NCI-H1417 (cell line): Measurements from ENCODE around the gene SCIN.
"Not testable (repeated sequence)": the region's sequence is repeated elsewhere in the genome, so short reads cannot be mapped to it uniquely, and the experiment has no call there.

Source experiments
- DNase-seq, 3 experiments: peaks; one replicate each; lab custom pipeline; 2025; lab: John Stamatoyannopoulos, UW

Gene SCIN

DNA sequence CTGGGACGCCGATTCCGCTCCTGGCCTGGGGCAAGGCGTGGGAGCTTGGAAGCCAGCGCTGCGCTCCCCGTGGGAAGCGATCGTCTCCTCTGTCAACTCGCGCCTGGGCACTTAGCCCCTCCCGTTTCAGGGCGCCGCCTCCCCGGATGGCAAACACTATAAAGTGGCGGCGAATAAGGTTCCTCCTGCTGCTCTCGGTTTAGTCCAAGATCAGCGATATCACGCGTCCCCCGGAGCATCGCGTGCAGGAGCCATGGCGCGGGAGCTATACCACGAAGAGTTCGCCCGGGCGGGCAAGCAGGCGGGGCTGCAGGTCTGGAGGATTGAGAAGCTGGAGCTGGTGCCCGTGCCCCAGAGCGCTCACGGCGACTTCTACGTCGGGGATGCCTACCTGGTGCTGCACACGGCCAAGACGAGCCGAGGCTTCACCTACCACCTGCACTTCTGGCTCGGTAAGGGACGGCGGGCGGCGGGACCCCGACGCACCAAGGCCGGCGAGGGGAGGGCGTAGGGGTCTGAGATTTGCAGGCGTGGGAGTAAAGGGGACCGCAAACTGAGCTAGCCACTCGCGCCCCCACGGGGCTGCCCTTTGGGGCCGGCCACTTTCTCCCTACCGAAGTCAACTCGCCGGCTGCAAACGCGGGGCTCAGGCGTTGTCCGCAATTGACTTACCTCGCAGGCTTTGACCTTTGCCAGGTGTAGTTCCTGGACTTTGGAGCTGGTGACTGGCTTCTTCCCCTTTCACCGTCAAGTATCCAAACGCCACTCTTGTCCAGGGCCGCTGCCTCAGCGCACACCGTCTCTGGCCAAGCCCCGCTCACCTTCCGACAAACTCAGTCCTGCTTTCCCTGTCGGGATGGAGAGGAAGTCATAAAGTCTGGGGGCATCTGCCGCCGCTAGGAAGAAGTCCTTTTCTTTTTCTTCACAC is at the start of gene SCIN:
Gene SCIN, plus strand, starts transcription at position 187 of the 928 bp plus-strand sequence. Its CDS starts 67 bp downstream, at position 254.
- DNase-seq = peak; percentile 70 to 90 (median 84)

DNA sequence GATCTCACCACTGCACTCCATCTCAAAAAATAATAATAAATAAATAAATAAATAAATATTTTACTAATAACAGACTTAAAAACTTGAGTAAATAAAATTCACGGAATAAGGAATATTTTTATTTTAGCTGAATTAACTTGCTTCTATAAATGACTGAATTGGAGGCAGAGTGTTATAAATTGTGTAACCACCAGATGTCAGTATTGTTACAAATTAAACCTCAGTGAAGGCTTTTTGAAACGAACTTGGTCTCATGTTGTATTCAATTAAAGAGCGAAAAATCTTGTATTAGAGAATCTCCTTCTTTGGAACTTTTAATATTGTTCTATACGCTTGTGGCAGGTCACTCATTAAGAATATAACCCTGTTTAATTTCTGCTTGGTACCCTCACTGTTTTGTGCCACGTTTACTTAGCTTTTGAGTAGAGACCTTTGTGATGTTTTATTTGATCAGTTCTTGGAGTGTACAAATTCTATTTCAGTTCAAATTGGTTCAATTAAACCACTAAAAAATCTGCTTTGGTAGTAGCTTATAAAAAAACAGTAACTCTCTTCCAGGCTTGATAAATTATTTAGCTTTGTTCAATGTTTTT is 45.6 kb upstream of the SCIN start:
- DNase-seq = peak; percentile 53 to 83 (median 66)

DNA sequence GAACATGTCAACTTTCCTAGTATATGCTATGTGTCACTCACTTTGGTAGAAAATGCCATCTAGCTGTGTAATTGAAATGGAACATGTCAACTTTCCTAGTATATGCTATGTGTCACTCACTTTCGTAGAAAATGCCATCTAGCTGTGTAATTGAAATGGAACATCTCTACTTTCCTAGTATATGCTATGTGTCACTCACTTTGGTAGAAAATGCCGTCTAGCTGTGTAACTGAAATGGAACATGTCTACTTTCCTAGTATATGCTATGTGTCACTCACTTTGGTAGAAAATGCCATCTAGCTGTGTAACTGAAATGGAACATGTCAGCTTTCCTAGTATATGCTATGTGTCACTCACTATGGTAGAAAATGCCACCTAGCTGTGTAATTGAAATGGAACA is 43.8 kb upstream of the SCIN start:
- not testable (repeated sequence) for DNase-seq

DNA sequence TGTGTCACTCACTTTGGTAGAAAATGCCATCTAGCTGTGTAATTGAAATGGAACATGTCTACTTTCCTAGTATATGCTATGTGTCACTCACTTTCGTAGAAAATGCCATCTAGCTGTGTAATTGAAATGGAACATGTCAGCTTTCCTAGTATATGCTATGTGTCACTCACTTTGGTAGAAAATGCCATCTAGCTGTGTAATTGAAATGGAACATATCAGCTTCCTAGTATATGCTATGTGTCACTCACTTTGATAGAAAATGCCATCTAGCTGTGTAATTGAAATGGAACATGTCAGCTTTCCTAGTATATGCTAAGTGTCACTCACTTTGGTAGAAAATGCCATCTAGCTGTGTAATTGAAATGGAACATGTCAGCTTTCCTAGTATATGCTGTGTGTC is 42.9 kb upstream of the SCIN start:
- DNase-seq = not testable (repeated sequence)

DNA sequence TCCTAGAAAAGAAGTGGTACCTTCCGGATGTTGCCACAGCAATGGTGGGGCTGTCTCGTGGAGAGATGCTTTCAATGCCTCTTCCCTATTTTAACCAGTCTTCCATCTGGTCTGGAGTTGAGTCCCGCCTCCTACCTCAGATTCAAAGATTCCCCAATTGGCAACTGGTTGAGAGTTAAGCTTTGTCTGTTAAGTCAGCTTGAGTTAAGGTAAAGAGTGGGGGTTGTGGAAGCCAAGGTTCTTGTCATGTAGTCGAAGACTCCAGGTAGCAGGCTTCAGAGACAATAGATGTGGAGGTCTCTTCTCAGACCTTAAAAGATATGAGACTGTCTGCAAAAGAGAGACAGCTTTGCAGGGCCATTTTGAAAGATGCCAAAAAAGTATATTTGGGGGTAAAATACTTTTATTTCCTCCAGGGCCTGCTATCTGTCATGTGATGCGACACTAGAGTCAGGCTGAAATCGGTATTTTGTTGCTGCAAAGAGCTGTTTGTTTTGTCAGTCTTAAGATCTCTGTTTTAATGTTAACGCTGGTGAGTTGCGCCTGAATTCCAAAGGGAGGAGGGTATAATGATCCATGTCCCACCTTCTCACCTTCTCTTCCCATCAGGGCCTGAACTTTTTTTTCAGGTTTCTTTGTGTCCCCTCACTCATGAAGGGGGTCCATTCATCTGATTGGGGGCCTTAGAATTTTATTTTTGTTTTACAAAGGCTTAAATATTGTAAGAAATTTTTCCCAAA is 40.4 kb upstream of the SCIN start:
- DNase-seq = no peak

DNA sequence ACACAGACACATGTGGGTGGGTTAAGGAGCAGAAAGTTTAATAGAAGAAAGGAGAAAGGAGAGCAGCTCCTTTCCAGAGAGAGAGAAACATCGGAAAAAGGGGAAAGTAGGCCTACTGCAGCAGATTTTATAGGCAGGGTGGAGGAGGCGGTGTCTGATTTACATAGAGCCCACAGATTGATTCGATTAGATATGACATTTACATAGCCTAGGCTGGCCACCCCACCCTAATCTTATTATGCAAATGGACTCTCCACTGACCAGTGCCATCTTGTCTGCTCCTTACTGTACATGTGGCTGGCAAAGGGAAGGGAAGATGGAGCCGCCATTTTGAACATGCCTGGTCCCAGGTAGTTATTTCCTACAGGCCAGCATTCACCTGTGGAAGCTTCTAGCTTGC is 38.7 kb upstream of the SCIN start:
- DNase-seq = no peak

DNA sequence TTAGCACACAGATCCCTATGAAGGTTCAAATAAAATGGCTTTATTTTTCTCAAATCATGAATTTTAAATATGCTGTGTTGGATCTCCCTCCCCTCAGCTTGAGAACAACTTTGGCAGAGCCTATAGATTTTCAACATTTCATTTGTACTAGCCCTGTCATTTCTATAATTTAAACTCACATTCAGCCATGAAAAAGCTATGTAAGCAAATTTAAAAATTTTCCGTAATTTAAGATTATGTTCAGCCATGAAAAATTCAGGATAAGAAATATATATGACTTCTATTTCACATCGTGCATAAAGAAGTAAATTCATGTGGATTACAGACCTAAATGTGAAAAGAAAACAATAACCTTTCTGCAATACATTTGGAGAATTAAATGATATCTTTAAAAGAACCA is 36.5 kb upstream of the SCIN start:
- DNase-seq = no peak

DNA sequence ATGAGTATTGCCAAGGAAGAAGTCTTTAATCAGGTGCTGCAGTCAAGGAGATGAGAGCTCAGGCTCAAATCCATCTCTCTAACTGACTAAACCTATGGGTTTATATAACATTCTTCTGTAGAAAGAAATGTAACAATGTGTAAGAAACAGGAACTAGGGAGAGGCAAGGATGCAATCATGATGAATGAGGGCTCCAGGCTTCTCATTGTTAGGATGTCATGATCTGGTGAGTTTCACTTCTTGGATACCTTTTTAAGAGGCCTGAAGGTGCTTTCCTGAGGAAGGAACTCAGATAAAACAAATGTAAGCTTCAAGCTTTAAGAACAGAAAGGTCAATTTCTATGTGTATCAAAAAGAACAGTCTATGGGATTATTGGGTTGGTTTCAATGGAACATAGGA is 30.8 kb upstream of the SCIN start:
- no peak for DNase-seq

DNA sequence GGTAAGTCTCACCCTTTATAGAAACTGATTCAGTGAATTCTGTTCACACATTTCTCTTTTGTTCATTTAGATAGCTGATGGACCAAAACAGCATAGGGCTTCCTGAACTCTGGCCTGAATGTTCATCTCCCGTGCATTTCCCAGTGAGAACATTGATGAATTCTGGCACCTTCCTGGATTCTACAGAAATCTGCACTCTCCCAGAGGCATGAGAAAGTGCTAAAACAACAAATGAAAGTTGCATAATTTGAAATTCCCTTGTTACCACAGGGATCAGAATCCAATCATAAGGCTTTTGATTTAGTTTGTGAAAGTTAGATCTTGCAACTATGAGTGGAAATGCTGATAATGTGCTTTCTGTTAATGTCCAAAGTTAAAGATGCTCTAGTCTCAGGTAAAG is 29.7 kb upstream of the SCIN start:
- DNase-seq = no peak

DNA sequence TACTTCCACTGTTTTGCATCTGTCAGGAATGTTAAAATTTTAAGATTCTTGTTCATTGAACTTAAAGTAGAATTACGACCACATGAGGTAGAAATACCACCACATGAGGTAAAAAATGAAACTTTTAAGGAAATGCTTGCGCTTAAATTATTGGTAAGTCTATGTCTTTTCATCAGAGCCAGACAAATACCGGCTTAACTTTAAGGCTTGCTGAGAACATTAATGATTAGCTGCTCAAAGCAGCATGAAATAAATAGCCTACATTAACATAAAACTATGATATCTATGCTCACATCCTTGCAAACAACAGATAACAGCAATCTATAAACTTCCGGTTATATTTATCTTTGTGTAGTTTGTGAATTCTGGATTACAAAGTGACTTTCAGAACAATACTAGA is 26.9 kb upstream of the SCIN start:
- DNase-seq = no peak

DNA sequence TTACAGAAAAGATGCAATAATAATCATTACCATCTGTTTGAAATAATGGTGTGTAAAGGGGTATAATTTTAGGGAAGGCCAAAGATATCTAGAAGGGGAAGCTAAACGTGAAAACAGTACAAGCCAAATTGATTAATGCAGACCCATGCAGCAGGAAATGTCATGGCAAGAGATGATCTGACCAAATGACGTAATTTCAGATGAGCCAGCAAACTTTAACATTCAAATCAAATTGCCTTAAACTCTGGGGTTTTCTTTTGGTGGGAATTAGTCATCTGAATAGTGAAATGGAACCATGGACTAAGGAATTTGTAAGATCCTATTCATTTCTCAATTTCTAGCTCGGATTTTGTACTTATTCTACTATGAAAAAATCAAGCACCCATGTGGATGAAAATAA is 21.4 kb upstream of the SCIN start:
- DNase-seq = no peak

DNA sequence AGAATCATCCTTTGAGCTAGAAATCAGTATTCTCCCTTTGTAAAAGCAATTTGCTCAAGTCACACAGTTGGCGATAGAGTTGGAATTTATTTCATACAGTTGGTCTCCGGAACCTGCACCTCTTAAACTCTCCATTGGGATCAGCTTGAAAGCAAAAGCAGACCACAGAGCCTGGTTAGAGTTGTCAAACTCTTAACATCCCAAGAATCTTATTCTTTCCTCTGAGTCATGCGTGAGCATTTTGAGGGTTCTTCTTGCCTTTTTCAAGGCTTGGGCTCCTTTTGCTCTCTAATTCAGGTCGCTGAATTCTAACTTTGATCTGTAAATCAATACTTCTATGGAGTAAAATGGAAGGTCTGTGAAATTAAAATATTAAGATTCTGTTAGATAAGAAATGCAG is 19.6 kb upstream of the SCIN start:
- DNase-seq = no peak

DNA sequence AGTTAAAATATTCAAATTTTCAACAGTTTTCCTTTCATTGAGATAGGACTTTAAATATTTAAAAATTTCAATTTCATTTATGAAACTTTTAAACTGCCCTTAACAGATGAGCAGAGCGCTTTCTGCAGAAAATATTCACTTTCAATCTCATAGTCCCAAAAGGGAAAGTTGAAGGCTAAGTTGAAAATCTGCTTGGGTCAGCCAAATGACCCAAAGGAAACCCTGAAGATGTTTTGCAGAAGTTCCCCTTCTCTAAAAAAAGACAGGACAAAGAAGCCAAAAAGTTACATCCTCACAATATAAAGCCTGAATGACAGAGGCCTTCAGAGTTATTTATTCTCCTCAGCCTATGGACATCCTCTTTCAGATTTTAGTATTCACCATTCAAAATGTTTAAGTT is 17.6 kb upstream of the SCIN start:
- no peak for DNase-seq

DNA sequence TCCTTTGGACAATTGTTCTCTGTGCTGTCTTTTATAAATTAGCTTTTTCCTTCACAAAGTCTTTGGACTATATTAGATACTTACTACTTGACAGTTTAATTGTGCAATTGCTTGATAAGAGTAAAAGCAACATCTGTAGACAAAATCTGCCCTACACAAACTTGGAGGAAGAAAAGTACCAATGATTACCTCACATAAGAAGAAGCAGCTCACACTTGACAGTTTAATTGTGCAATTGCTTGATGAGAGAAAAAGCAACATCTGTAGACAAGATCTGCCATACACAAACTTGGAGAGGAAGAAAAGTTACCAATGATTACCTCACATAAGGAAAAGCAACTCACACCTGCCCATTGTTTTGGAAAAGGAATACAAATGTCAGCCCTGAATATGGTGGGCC is 17.1 kb upstream of the SCIN start:
- DNase-seq = no peak

DNA sequence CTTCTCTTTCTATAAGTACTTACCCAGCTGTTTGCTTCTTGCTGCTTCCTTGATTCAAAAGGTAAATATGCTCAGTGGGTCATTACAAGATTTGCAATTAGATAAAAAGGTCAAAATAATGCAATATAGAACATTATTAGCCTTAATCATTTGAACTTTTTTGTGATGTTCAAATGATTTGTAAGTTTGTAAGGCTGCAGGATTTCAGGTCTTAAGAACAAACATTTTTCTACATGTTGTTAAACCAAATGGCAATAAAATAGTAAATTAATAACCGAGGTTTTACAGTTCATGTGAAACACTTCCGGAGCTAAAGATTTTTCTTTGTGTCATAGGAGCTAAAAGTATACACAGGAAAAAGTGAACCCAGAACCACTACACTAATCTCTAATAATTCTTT is 16.2 kb upstream of the SCIN start:
- no peak for DNase-seq

DNA sequence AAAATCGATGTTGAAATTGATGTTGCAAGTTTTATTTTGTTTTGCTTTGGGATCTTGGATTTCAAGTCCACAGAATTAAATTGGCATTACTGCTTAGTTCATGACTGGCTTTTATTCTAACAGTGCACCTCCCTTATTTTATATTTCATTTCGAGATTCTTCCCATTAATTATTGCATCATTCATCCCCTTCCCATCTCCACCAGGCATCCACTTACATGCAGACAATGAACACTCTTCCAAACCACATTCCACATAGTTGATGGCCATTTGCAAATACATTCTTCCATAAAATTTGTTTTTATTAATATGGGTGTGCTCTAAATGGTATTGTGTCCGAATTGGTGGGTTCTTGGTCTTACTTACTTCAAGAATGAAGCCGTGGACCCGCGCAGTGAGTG is 15.6 kb upstream of the SCIN start:
- no peak for DNase-seq

DNA sequence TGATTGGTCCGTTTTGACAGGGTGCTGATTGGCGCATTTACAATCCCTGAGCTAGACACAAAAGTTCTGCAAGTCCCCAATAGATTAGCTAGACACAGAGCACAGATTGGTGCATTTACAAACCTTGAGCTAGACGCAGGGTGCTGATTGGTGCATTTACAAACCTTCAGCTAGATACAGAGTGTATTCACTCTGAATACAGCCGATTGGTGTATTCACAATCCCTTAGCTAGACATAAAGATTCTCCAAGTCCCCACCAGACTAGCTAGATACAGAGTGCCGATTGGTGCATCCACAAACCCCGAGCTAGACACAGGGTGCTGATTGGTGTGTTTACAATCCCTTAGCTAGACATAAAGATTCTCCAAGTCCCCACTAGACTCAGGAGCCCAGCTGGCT is 14.8 kb upstream of the SCIN start:
- not testable (repeated sequence) for DNase-seq

DNA sequence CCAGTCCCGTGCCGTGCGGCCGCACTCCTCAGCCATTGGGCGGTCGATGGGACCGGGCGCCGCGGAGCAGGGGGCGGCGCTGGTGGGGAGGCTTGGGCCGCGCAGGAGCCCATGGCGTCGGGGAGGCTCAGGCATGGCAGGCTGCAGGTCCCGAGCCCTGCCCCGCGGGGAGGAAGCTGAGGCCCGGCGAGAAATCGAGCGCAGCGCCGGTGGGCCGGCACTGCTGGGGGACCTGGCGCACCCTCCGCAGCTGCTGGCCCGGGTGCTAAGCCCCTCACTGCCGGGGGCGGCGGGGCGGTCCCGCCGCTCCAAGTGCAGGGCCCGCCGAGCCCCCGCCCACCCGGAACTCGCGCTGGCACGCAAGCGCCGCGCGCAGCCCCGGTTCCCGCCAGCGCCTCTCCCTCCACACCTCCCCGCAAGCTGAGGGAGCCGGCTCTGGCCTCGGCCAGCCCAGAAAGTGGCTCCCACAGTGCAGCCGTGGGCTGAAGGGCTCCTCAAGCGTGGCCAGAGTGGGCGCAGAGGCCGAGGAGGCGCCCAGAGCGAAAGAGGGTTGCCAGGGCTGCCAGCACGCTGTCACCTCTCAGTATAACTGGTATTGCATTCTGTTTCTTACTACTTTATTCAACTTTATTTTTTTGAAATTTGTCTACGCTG is 14.3 kb upstream of the SCIN start:
- DNase-seq = not testable (repeated sequence)

DNA sequence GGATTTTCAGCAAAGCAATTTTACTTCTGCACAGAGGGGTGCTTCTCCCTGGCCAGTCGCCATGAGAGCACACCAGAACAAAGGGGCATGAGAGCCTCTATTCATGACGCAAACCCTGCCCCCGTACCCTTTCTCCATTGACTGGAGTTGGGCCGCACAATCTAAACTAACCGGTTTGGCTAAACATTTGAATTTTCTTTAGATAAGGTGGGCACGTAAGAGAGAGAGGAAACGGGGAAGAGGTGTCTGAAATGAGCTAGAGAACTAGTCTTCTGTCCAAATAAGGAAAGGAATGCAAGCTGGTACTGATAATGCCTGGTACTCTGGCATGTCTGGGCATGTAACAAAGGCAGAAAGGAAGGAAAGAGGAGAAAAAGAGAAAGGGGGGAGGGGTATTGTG is 13.2 kb upstream of the SCIN start:
- no peak for DNase-seq

DNA sequence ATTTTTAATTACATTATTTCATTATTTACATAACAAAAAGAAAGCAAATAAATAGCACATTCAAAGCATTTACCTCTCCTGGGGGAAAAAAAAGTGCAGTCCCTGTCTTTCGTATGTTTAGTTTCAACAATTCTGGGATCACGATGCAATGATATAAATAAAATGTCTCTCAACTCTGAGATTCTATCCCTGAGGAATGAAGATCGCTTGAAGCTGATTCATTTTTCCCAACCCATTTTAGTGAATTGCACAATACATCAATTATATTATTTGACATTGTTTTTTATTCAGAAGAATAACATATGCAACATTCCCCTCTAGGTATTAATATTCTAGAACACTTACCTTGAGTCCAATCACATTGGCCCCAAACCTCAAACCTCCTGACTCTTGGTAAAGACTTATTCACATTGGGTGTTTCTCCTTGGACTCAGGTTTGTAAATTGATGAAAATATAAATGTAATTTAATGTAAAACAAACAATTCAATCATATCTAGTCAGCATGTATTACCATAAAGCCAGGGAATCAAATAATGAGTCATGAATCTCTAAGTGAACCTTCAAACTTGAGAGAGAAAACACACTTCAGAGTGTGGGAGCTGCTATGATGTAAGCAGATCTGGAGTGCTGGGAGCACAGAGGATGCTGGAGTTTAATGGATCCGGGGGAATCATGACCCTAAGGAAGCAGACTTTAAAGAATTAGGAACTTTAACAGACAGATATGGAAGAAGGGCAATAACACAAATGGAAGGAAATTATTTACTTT is 5.3 kb upstream of the SCIN start:
- DNase-seq = no peak

DNA sequence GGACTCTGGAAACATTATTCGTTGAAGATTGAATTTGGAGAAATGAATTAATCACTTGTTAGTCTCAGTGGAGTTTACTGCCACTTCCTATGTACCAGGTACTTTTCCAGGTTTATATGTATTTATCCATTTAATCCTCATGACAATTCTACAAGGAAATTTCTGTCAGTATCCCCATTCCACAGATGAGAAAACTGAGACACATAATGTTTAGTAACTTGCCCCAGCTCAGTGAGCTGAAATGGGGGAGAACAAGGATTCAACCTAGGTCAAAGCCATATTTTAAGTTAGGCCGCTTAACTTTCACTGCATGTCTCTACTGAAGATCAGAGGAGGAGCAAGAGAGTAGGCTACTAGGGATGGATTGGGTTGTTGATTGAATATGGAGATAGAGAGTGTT is 4.6 kb upstream of the SCIN start:
- DNase-seq = no peak

DNA sequence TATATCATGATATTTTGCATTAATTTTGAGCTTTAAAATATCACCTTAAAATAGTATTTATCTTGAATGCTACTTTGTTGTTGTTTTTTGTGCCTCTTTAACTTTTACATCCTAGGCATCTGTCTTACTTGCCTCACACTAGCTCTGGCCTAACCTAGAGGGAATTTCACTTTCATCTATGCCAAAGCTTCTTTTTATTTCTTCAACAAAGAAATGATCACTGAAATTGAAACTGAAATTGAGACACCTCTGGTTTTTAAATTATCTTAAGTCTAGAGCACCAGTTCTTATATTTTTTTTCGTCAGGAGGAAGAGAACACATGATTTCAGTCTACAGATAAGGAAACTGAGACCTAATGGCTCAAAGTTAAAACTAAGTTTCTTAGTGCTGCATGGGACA is 3.5 kb upstream of the SCIN start:
- DNase-seq = no peak
